SIG-M5 treated with dmso at 0.1 percent for 504 hours (cell line): ENCODE results near the gene MIEF1.

Source experiments
- DNase-seq: peaks from one replicate; lab custom pipeline; 2025; ENCODE audit not compliant: unreplicated experiment; lab: John Stamatoyannopoulos, UW

MIEF1 gene

DNA sequence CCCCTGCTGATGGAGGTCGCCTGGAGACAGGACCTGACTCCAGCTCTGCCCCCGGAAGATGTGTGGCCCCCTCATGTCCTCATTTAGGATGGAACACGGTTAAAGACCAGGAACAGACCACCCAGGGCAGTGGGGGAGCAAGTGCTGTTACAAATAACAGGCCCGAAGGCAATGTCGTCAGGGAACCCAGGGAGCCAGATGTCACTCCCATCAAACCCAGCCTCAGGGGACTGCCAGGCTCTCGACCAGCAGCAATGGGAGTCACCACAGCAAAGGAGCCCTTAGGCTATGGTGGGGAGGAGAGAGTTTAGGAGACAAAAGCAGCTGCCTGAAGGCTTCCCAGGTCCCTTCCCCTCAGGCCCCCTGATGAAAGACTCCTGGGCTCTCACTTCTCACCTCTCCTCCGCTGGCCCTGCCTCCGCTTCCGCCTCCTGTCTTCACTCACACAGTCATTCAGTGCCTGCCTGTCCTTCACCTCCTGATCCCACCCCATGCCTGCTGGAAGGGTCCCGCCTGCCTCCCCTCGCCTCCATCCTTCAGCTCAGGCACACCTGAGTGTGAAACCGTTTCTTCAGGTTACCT, 26.1 kb downstream of the MIEF1 start:
- DNase-seq, result no peak

DNA sequence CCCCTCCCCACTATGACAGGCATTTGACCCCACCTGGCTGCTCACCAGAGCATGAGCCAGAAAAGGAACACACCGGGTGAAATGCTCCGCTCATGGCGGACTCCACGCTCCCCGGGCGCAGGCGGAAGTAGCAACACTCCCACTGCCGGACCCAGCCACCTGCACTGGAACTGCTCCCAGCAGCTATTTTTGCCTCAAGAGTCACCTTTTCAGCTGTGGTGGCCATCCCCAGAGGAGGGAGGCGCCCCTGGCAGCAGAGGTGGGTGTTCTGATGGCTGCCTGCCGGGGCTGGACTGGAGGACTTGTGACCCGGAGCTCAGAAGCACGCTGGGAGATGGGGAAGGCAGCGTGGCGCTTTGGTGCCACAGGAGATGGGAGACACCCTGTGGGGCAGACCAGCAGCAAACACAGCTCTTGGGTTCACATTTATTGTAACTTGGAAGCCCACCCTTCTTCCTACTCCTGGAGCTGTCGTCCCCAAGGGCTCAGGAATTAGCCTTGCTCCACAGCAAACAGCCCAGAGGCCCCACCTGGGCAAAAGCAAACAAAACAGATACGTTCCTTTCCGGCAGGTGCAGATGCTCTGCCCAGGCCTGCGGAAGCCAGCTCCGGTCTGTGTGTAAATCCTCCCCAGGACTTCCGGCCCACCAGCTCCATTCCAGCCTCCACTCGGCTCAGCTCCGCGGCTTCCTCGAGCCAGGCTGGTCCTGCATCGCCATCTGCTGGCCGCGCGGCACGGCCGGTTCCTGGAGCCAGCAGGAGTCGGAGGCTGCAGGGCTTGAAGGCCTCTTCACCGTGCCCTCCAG, 26.8 kb downstream of the MIEF1 start:
- DNase-seq, result peak; percentile 89

DNA sequence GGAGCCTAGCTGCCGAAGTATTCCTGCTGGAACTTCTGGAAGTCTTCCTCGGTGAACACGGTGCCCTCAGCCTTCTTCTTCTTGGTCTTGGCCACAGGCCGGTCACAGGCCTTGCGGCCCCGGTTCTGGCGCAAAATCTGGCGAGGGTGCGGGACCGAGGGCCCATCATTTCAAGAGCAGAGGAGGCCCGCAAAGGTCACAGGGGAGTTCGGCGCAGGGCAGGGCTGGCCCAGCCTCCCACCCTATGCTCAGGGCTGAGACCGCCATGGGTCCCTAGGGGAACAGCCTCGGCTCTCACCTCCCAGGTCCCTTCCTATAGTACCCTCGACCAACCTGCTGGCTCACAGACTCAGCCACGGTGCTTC, 27.4 kb downstream of the MIEF1 start:
- DNase-seq, result no peak

- no peak for DNase-seq
Measured at GRCh38 chr22:39530116-39530515, 28.0 kb downstream of the MIEF1 start.

GRCh38 chr22:39530692-39531331, 28.7 kb downstream of the MIEF1 start:
- DNase-seq, result peak; percentile 88

DNA sequence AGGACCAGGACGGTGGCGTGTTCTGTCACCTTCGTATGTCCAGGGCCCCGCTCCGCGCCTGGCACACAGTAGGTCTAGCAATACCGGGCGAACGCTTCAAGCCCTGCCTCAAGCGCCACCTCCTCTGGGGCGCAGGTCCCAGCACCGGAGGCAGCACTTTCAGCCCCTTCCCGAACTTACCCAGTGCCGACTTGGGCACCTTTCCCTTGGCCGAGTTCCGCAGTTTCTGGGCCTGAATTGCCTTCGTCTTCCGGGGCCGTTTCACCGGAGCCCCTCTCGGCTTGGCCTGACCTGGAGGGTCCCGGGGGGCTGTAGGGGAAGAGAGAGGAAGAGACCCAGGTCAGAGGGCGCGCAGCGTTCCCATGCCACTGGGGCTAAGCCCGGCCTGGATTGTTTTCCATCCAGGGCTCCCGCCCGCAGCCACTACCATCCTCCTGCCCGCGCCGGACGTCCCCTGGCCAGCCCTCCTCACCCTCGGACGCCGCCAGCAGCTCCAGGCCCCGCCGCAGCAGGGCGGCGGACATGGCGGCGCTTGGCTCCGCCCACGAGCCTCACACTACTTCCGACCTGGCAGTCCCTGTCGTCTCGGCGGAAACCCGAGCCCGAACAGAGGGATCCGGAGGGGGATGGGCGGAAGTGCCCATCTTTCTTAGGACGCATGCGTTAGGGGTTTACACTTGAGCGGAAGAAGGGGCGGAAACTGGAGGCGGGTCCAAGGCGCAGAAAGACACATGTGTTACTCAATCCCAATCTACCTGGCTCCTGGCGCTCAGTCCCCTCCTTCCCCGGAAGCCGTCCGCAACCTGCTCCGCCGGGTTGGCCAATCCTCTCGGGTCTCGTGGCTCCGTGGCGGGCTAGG, 30.4 kb downstream of the MIEF1 start, which contains the start of gene RPS19BP1:
RPS19BP1 (minus strand) TSS at position 534 of the 859 bp plus-strand sequence; CDS start at position 524, 10 bp downstream.
- DNase-seq, result peak; percentile 99

DNA sequence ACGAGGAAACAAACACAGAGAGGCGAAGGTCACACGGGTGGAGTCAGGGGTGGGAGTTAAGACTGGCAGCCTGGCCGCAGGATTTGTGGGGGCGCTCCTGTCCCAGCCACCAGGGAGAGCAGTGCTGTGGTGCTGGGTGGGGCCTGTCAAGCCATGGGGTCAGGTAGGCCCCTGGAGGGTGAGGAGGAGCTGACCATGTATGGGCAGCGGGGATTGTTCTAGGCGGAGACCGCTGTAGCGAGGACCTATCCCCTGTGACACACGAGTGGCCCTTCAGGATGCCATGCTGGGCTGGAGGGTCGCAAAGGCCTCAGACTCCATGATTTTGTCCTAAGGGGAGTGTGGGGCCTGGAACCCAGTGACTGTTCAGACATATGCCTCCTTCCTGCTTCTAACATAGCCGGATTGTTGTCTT, 32.0 kb downstream of the MIEF1 start:
- no peak for DNase-seq

DNA sequence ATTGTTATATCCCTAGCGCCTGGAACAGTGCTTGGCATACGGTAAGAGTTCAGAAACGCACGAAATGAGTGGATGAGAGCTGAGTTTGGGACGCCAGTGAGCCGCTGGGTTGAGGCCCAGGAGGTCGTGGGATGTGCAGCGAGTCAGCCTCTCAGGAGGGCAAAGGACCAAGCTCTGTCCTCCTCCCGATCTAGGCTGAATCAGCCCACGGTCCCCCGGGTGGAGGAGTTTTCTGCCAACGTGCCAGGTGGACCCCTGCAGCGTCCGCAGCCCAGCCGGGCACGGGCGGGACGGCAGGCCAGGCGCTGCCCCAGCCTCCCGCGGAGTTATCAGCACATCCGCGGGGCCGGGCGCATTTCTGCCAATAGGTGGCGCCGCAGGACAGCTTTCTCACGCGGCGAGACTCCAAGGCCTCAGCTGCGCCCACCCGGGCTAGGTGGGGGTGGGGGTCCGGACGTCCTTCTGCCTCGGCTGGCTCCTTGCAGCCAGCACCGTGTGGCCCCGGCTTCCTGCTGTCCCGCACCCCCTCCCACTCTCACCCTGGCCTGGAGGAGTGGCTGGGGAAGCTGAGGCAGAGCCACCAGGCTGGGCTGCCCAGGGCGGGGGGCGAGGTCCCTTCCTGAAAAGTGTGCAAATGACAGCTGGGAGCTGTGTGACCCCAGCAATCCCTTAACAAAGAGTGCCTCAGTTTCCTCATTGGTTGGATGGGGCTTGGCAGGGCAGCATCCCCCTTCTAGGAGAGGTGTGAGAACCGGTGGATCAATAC, 32.7 kb downstream of the MIEF1 start:
- DNase-seq, result peak; percentile 22

DNA sequence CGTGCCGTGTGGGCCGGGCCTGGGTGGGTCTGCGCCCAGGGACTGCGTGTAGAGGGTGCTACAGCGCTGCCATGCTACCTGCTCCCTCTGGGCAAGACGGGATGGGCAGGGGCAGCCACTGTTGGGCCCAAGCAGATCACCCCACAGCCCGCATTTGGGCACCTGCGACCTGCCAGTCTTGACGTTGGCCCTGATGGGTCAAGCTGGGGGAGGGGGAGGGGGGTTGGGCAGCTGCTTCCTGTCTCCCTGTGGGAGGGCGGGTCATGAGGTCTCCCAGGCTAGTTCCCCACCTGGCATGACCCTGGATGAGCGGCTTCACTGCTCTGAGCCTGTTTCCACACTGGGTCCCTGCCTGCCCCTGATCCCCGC, 33.3 kb downstream of the MIEF1 start:
- no peak for DNase-seq

GRCh38 chr22:39535831-39536449, 33.9 kb downstream of the MIEF1 start:
- DNase-seq, result no peak

DNA sequence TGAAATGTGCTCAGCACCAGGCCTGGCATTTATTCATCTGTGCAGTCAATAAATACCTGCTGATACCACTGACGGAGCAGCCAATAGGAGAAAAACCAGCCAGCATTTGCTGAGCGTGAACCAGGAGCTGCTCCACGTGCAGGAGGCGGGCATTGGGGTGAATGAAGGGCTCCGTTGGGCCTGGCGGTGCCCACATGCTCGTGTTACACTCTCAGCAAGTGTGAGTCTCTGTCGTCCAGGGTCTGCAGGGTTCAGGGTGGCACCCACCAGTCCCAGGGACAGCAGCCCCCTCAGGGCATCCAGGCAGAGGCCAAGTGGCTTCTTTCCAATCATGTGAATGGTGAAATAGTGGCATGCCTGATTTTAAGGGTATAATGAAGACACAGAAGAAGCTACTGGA, 34.6 kb downstream of the MIEF1 start:
- no peak for DNase-seq

- no peak for DNase-seq
Measured at GRCh38 chr22:39537975-39538374, 35.9 kb downstream of the MIEF1 start.

- no peak for DNase-seq
Measured at GRCh38 chr22:39543095-39543494, 41.0 kb downstream of the MIEF1 start.

DNA sequence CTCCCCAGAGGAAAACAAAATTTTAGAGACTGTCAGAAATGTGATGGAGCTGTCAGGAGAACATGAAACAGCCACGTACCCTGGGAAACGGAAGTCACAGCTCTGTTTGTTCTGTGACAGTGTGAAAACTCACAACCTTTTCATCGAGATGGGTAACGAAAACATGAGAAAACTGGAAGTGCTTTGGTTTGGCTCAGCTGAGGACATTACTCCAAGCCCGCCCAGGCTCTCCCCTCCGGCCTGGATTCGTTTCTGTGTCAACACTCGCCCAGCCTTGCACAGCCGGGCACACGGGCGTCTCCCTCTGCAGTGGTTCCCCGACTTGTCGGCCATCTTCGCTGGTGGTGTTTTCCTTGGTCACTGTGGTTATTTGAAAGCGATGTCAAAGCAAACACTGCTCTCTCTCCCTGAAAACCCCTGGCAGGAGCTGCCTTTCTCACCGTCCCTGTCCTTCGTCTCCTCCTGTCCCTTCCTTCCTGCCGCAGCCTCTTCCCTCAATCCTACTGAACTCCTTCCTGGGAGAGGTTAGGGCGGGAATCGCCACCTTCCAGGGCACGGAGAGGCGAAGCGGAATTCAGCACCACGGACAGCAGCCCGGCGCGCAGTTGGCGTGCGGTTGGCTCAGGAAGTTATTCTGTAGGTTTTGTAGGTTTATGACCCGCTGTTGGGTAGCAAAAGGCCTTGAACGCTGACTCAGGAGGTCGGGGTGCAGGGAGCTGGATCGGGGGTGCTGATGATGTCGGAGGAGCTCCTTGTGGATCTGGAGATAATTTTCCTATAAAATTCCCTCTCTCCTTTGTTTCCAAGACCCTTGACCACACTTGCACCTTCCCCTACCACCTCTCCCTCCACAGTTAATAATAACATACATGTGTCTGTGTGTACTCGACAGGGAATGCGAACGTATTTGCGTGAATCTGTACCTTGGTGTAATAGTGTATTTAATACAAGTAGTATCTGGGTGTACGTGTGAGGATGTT, 43.6 kb downstream of the MIEF1 start:
- DNase-seq, result no peak

GRCh38 chr22:39546889-39547586, 44.9 kb downstream of the MIEF1 start:
- peak; percentile 57 for DNase-seq

- DNase-seq, result no peak
Measured at GRCh38 chr22:39547587-39547947, 45.5 kb downstream of the MIEF1 start.

DNA sequence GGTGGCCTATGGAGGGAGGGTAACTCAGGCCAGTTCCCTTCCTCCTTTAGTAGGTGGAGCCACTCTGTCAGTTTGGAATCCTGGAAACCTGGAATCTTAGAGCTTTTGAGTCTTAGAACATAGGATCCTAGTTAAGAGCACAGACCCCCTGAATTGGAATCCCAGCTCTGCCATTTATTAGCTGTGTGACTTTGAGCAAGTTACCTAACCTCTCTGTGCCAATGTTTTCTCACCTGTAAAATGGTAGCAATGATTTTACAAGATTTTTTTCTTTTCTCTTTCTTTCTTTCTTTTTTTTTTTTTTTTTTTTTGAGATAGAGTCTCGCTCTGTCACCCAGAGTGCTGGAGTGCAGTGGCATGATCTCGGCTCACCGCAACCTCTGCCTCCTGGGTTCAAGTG, 51.3 kb downstream of the MIEF1 start:
- no peak for DNase-seq

DNA sequence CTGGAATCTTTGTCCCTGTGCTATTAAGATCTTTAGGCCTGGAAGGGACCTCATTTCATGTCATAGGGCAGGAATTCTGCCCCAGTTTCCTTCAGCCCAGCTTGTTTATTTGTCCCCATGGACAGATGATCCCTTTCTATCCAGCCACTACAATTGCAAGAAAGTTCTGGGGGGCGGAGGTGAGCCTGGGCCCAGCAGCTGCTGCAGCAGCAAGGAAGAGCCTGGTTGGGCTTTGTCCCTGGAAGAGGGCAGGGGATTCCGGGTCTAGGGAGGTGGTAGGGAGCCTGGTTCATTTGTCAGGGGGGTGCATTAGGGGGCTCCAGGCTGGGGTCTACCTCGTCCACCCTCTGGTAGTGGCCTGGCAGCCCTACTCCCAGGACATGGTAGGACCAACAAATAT, 52.1 kb downstream of the MIEF1 start:
- no peak for DNase-seq
